ENCODE data around the gene CD44.

DNA sequence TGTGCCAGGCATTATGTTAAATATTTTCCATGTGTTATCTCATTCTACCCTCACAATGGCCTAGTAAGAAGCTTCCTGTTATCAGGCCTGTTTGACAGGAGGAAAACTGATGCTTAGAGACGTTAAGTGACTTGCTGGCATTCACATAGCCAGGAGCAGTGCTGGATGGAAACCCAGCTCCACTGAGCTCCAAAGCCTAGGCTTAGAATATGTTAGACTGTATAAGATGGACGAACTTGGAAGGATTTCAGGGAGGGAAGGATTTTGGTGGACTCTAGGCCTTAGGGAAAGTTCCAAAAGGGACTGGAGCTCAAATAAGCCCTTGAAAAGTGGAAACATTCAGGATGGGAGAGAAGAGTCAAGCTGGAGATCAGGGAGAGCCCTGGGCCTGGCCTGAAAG is 2.1 kb downstream of the CD44 start:
- TF ChIP-seq, protein P1, sequence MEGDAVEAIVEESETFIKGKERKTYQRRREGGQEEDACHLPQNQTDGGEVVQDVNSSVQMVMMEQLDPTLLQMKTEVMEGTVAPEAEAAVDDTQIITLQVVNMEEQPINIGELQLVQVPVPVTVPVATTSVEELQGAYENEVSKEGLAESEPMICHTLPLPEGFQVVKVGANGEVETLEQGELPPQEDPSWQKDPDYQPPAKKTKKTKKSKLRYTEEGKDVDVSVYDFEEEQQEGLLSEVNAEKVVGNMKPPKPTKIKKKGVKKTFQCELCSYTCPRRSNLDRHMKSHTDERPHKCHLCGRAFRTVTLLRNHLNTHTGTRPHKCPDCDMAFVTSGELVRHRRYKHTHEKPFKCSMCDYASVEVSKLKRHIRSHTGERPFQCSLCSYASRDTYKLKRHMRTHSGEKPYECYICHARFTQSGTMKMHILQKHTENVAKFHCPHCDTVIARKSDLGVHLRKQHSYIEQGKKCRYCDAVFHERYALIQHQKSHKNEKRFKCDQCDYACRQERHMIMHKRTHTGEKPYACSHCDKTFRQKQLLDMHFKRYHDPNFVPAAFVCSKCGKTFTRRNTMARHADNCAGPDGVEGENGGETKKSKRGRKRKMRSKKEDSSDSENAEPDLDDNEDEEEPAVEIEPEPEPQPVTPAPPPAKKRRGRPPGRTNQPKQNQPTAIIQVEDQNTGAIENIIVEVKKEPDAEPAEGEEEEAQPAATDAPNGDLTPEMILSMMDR (IDR thresholded peaks at IDR 0.05; ENCODE audit: insufficient read depth, low read length, poor library complexity, severe bottlenecking): no peak
- TF ChIP-seq EZH2phosphoT487 (conservative IDR thresholded peaks at IDR 0.05; ENCODE audit: low read length): no peak

Measured in SU-DHL-6 (cell line).